K562 (cell line): ENCODE data around the gene SLC34A3.

Source experiments
- CEBPZ ChIP-seq: fragments of 150-350 bp; IDR thresholded peaks from 2 replicates; pipeline ENCODE4 v1.6.1; 2014; ENCODE audit warnings: low read depth, mild to moderate bottlenecking, low read length, borderline replicate concordance
- CTCF ChIP-seq, 3 experiments: IDR thresholded peaks in 2 of 3; conservative IDR thresholded peaks in 1 of 3; 2 replicates each; pipeline ENCODE4 v1.5.1; 2011 to 2012; ENCODE audit warnings: low read length in 3 of 3, mild to moderate bottlenecking in 3 of 3, control low read depth in 2 of 3, improper control_type of control experiment in 1 of 3, inconsistent platforms in 1 of 3, low read depth in 1 of 3, mixed read lengths in 1 of 3, moderate library complexity in 1 of 3; ENCODE audit not compliant: insufficient read depth in 2 of 3
- GTF2A2 ChIP-seq: IDR thresholded peaks from 2 replicates; pipeline ENCODE4 v1.6.1; 2016; ENCODE audit warnings: mild to moderate bottlenecking, missing genetic modification characterization, missing compliant biosample characterization
- KDM4B ChIP-seq, 2 experiments: fragments of 450-650 bp in 1 of 2; sonication (generic) in 1 of 2; IDR thresholded peaks; 2 replicates each; pipeline ENCODE4 v1.6.1; 2016 to 2017; ENCODE audit warnings: borderline replicate concordance in 2 of 2, antibody characterized with exemption in 1 of 2, low read depth in 1 of 2, mild to moderate bottlenecking in 1 of 2
- MAX ChIP-seq: sonication (generic); formaldehyde crosslinking; IDR thresholded peaks from 2 replicates; pipeline ENCODE4 v1.9.0; 2022; ENCODE audit warnings: mild to moderate bottlenecking, missing genetic modification reagents
- MXI1 ChIP-seq: IDR thresholded peaks from 2 replicates; pipeline ENCODE4 v1.6.1; 2011; ENCODE audit warnings: low read depth, mild to moderate bottlenecking, improper control_type of control experiment, low read length
- POLR2A ChIP-seq: fragments of 450-650 bp; conservative IDR thresholded peaks from 2 replicates; pipeline ENCODE4 v1.6.1; 2016
- ZNF140 ChIP-seq: fragments of 250-450 bp; sonication (Bioruptor Pico); IDR thresholded peaks from 2 replicates; pipeline ENCODE4 v1.8.0; 2021; ENCODE audit warnings: moderate library complexity, mild to moderate bottlenecking, inconsistent platforms
- ZNF512 ChIP-seq: IDR thresholded peaks from 2 replicates; pipeline ENCODE4 v1.6.1; 2016; ENCODE audit warnings: missing genetic modification characterization, missing compliant biosample characterization

- TF ChIP-seq MXI1 (no peak), CTCF (IDR thresholded peaks at IDR 0.05 in 2 of 3, conservative IDR thresholded peaks at IDR 0.05 in 1 of 3; ENCODE audit: insufficient read depth in 2 of 3, low read depth in 1 of 3, low read length in 3 of 3) (no peak), MAX (no peak), ZNF140 (CRISPR knock-in tag) (no peak), ZNF512 (tag) (no peak), GTF2A2 (tag) (no peak), KDM4B (IDR thresholded peaks at IDR 0.05; ENCODE audit: borderline replicate concordance in 2 of 2, low read depth in 1 of 2) (no peak), CEBPZ (no peak), POLR2A (no peak)
Observed at GRCh38 chr9:137222190-137223077, 8.3 kb upstream of the SLC34A3 start, which contains the start of gene RNF208.
